Activated effector memory CD4-positive, alpha-beta T cell treated with anti-CD3 and anti-CD28 coated beads, Interleukin-2, amount 50 U/mL, for 16 hours (primary cell): ENCODE results near the gene FAT2.

Experiments
- DNase-seq: peaks from one replicate; pipeline ENCODE4 v3.0.0-alpha.2; 2020

FAT2 gene

DNA sequence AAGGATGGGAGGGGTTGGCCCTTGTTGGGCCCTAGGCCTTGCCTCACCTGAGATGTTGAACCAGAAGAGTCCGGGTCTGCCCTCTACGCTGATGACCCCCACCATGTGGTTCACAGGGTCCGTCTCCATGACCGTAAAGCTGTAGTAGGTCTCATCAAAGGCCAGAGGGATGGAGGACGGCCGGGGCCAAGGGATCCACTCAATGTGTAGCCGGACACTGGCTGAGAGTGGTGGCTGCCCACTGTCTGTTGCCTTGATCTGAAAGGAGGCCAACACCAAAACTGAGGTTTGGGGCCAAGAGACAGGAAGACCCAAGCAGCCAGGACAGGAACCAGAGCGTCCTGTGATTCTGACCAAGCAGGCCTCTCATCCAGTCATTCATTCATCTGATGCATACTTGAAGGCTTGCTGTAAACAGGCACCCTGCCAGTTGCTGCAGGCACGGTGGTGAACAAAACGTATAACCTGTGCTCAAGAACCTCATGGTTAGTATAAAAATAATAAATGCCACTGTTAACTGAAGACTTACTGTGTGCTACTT, 37.9 kb downstream of the FAT2 start:
- DNase-seq, result no peak

DNA sequence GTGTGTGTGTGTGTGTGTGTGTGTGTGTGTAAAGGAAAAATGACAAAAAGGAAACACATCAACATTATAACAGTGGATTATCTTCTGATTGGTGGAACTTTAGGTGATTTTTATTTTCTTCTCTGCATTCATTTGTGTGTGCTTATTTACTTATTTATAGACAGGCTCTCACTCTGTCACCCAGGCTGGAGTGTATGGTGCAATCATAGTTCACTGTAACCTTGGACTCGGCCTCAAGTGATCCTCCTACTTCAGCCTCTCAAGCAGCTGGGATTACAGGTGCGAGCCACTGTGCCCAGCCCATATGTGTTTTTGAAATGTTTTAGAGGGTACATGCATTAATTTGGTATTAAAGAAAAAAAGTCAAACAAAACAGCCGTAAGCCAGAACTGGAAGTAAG, 39.1 kb downstream of the FAT2 start:
- DNase-seq, result no peak

GRCh38 chr5:151550146-151550545, 41.0 kb downstream of the FAT2 start:
- no peak for DNase-seq

DNA sequence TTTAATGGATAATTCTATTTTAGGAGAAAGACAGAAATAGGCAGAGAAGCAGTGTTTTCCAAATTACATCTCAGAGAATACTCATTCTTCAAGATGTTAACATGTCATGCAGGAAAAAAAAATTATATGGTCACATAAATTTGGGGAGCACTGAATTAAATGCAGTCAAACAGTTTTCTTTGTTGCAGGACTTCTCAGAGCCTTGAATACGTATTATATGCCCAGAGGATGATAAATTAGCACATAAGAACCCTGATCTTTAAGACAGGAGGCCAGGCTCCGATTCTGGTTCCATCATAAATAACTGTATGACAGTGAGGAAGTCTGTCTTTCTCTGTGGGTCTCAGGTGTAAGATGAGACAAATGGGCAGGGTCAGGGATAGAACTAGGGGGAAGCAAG, 41.4 kb downstream of the FAT2 start:
- no peak for DNase-seq

DNA sequence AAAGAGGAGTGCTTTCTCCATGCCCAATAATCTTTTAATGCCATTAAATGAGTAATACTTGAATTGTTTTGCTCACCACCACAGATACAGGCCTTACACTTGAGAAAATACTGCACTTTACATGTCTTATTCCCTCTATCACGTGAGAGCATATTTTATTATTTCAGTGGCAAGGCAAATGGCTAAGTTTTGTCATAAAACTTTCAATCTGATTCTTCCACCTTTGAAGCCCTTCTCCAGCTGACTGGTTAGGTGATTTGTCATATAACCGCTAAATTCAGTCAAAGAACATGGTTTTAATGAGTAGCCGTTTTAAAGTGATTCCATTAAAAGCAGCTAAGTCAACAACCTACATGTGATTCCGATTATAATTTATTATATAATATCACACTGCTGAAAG, 43.8 kb downstream of the FAT2 start:
- DNase-seq, result no peak

DNA sequence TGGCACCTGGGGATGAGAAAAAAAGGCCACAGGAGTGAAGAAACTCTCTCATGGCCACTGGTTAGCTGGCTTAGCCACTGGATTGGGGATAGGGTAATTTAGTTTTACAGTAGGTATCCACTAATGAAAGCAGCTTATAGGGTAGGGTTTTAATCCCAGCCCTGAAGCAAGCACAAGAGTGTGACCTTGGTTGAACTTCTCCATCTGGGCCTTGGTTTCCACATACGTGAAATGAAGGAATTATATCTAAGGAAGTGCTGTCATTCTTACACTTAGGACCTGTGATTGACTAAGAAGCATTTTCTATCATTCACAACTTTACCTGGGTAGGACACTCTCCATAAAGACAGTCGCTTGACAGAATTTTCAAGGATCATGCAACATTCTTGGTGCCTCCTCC, 49.6 kb downstream of the FAT2 start:
- DNase-seq, result no peak
